HepG2 (cell line): ENCODE results near the gene LMAN2. TPM values are rescaled to one million over a fixed set of nuclear protein-coding genes. Genes with fewer than 3 reads are reported as not detected.

Experiments used
- ARID3A ChIP-seq: IDR thresholded peaks from 2 replicates; pipeline ENCODE4 v1.6.1; 2012; ENCODE audit warnings: low read depth, low read length, improper control_type of control experiment
- ARID4A ChIP-seq: sonication (generic); formaldehyde crosslinking; IDR thresholded peaks from 2 replicates; pipeline ENCODE4 v1.5.0; 2020; ENCODE audit warnings: mild to moderate bottlenecking, missing genetic modification reagents, borderline replicate concordance
- CBX5 ChIP-seq: sonication (generic); formaldehyde crosslinking; IDR thresholded peaks from 2 replicates; pipeline ENCODE4 v1.4.0; 2020; ENCODE audit warnings: missing genetic modification reagents, borderline replicate concordance
- FOXO4 ChIP-seq: sonication (generic); formaldehyde crosslinking; conservative IDR thresholded peaks from 2 replicates; pipeline ENCODE4 v1.8.1; 2023; ENCODE audit warnings: missing genetic modification reagents
- NFKB2 ChIP-seq: sonication (generic); formaldehyde crosslinking; IDR thresholded peaks from 2 replicates; pipeline ENCODE4 v1.4.0; 2020; ENCODE audit warnings: missing genetic modification reagents, borderline replicate concordance
- RFXAP ChIP-seq: sonication (generic); formaldehyde crosslinking; IDR thresholded peaks from 2 replicates; pipeline ENCODE4 v1.4.0; 2020; ENCODE audit warnings: missing genetic modification reagents, borderline replicate concordance
- RNF2 ChIP-seq: fragments of 450-650 bp; conservative IDR thresholded peaks from 2 replicates; pipeline ENCODE4 v1.6.1; 2016; ENCODE audit warnings: low read depth
- SNAPC2 ChIP-seq: sonication (generic); formaldehyde crosslinking; IDR thresholded peaks from 2 replicates; pipeline ENCODE4 v1.8.1; 2022; ENCODE audit warnings: mild to moderate bottlenecking, missing genetic modification reagents
- TAF1 ChIP-seq: sonication (generic); formaldehyde crosslinking; IDR thresholded peaks from 2 replicates; pipeline ENCODE4 v1.4.0; 2020; ENCODE audit warnings: missing genetic modification reagents
- ZFP1 ChIP-seq: IDR thresholded peaks from 2 replicates; pipeline ENCODE4 v1.6.1; 2016
- ZFY ChIP-seq: sonication (generic); formaldehyde crosslinking; IDR thresholded peaks from 2 replicates; pipeline ENCODE4 v1.4.0; 2020; ENCODE audit warnings: missing genetic modification reagents
- ZMYM4 ChIP-seq: sonication (generic); formaldehyde crosslinking; IDR thresholded peaks from 2 replicates; pipeline ENCODE4 v1.8.1; 2023; ENCODE audit warnings: mild to moderate bottlenecking, missing genetic modification reagents
- ZNF232 ChIP-seq: sonication (generic); formaldehyde crosslinking; IDR thresholded peaks from 2 replicates; pipeline ENCODE4 v1.4.0; 2020; ENCODE audit warnings: missing genetic modification reagents, borderline replicate concordance
- ZNF296 ChIP-seq: sonication (generic); formaldehyde crosslinking; conservative IDR thresholded peaks from 2 replicates; pipeline ENCODE4 v1.5.0; 2020; ENCODE audit warnings: mild to moderate bottlenecking, missing genetic modification reagents
- polyA plus RNA-seq, 8 experiments: library from polyadenylated mRNA; depleted of rRNA in 3 of 8; stranded (reverse) in 7 of 8; unstranded in 1 of 8; fragments of >200 nt; fragmentation: Illumina TruSeq in 4 of 8; extraction: Trizol in 4 of 8; gene quantifications; 2 replicates each; pipeline versions ENCODE4 v1.2.1 to v1.2.3, GENCODE V29; 2011 to 2016; ENCODE audit warnings: low read depth in 4 of 8, missing spikeins in 1 of 8, mixed read lengths in 1 of 8; ENCODE audit not compliant: insufficient read depth in 1 of 8
- total RNA-seq, 5 experiments: library from RNA; depleted of rRNA; stranded (reverse); fragments of >200 nt; fragmentation: Illumina TruSeq; extraction: Trizol; gene quantifications; 2 replicates each; pipeline ENCODE4 v1.2.3, GENCODE V29; 2016; ENCODE audit warnings: low read depth in 1 of 5
- TF ChIP-seq, protein P1 (sequence below): sonication (generic); formaldehyde crosslinking; IDR thresholded peaks from 2 replicates; pipeline ENCODE4 v1.9.0; 2021; ENCODE audit warnings: missing genetic modification reagents, borderline replicate concordance
- TF ChIP-seq, protein P2 (sequence below): sonication (generic); formaldehyde crosslinking; IDR thresholded peaks from 2 replicates; pipeline ENCODE4 v1.4.0; 2020; ENCODE audit warnings: mild to moderate bottlenecking, missing genetic modification reagents
- TF ChIP-seq, protein P3 (sequence below): sonication (generic); formaldehyde crosslinking; IDR thresholded peaks from 2 replicates; pipeline ENCODE4 v1.8.1; 2022; ENCODE audit warnings: mild to moderate bottlenecking, missing genetic modification reagents

LMAN2 gene
- total and polyA plus RNA-seq, 2 of the 13 experiments (the other 11 are each of a cell fraction or from before 2014, with no cell fraction given), result 191 to 197 TPM

GRCh38 chr5:177371120-177372033 is 19.9 kb upstream of the LMAN2 start (continued):
- TF ChIP-seq ARID3A (no peak), ZFP1 (no peak), ARID4A (CRISPR knock-in tag) (peak; percentile 39; the same call in 1 of the 2 replicates), NFKB2 (CRISPR knock-in tag) (0 out of 2 replicates have a peak, but pooled peaks have one; percentile 52), TAF1 (CRISPR knock-in tag) (peak; percentile 56; the same call in 1 of the 2 replicates), ZFY (peak; percentile 82), SNAPC2 (no peak), CBX5 (CRISPR knock-in tag) (no peak), ZNF232 (0 out of 2 replicates have a peak, but pooled peaks have one; percentile 30), RNF2 (no peak), ZMYM4 (CRISPR knock-in tag) (peak; percentile 42), ZNF296 (CRISPR knock-in tag) (no peak), RFXAP (CRISPR knock-in tag) (0 out of 2 replicates have a peak, but pooled peaks have one; percentile 9), FOXO4 (CRISPR knock-in tag) (0 out of 2 replicates have a peak, but pooled peaks have one; percentile 43)
- TF ChIP-seq, protein P1, sequence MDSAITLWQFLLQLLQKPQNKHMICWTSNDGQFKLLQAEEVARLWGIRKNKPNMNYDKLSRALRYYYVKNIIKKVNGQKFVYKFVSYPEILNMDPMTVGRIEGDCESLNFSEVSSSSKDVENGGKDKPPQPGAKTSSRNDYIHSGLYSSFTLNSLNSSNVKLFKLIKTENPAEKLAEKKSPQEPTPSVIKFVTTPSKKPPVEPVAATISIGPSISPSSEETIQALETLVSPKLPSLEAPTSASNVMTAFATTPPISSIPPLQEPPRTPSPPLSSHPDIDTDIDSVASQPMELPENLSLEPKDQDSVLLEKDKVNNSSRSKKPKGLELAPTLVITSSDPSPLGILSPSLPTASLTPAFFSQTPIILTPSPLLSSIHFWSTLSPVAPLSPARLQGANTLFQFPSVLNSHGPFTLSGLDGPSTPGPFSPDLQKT (CRISPR knock-in tag), result peak; percentile 60; the same call in 1 of the 2 replicates
- TF ChIP-seq, protein P2, sequence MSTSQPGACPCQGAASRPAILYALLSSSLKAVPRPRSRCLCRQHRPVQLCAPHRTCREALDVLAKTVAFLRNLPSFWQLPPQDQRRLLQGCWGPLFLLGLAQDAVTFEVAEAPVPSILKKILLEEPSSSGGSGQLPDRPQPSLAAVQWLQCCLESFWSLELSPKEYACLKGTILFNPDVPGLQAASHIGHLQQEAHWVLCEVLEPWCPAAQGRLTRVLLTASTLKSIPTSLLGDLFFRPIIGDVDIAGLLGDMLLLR (CRISPR knock-in tag), result no peak
- TF ChIP-seq, protein P3, sequence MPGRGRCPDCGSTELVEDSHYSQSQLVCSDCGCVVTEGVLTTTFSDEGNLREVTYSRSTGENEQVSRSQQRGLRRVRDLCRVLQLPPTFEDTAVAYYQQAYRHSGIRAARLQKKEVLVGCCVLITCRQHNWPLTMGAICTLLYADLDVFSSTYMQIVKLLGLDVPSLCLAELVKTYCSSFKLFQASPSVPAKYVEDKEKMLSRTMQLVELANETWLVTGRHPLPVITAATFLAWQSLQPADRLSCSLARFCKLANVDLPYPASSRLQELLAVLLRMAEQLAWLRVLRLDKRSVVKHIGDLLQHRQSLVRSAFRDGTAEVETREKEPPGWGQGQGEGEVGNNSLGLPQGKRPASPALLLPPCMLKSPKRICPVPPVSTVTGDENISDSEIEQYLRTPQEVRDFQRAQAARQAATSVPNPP (CRISPR knock-in tag), result no peak
